K562 (cell line): ENCODE results near the gene THAP11. TPM values are rescaled to one million over a fixed set of nuclear protein-coding genes. Genes with fewer than 3 reads are reported as not detected.

ENCODE experiments used
- ARHGAP35 ChIP-seq: fragments of 450-650 bp; IDR thresholded peaks from 2 replicates; pipeline ENCODE4 v1.6.1; 2018; ENCODE audit not compliant: partially characterized antibody
- BACH1 ChIP-seq: fragments of 200-800 bp; sonication (Bioruptor generic); IDR thresholded peaks from 2 replicates; pipeline ENCODE4 v1.6.1; 2016; ENCODE audit warnings: missing genetic modification characterization, missing compliant biosample characterization
- CAMTA2 ChIP-seq: fragments of 250-450 bp; sonication (Bioruptor Pico); conservative IDR thresholded peaks from 2 replicates; pipeline ENCODE4 v1.5.1; 2022
- DNMT1 ChIP-seq: fragments of 450-650 bp; IDR thresholded peaks from 2 replicates; pipeline ENCODE4 v1.6.1; 2016; ENCODE audit warnings: antibody characterized with exemption, mild to moderate bottlenecking
- ELF1 ChIP-seq: fragments of 200-800 bp; sonication (Bioruptor generic); IDR thresholded peaks from 2 replicates; pipeline ENCODE4 v1.6.1; 2016; ENCODE audit warnings: missing genetic modification characterization, missing compliant biosample characterization
- GATAD2B ChIP-seq: fragments of 450-650 bp; IDR thresholded peaks from 2 replicates; pipeline ENCODE4 v1.6.1; 2017; ENCODE audit warnings: mild to moderate bottlenecking, borderline replicate concordance
- HDAC1 ChIP-seq, 2 experiments: fragments of 450-650 bp; IDR thresholded peaks; 2 replicates each; pipeline ENCODE4 v1.6.1; 2016 to 2017; ENCODE audit warnings: inconsistent platforms in 1 of 2, mild to moderate bottlenecking in 1 of 2, moderate library complexity in 1 of 2
- HDGF ChIP-seq: fragments of 450-650 bp; IDR thresholded peaks from 2 replicates; pipeline ENCODE4 v1.6.1; 2016
- LCOR ChIP-seq: sonication (generic); formaldehyde crosslinking; IDR thresholded peaks from 2 replicates; pipeline ENCODE4 v1.8.0; 2022; ENCODE audit warnings: mild to moderate bottlenecking, missing genetic modification reagents
- MYBL2 ChIP-seq, 2 experiments: fragments of 450-650 bp in 1 of 2; sonication (generic) in 1 of 2; formaldehyde crosslinking in 1 of 2; IDR thresholded peaks; 2 replicates each; pipeline versions ENCODE4 v1.6.1 to v1.8.1; 2017 to 2022; ENCODE audit warnings: borderline replicate concordance in 1 of 2, inconsistent platforms in 1 of 2, low read depth in 1 of 2, mild to moderate bottlenecking in 1 of 2, missing genetic modification reagents in 1 of 2, moderate library complexity in 1 of 2
- NCOA4 ChIP-seq: fragments of 450-650 bp; IDR thresholded peaks from 2 replicates; pipeline ENCODE4 v1.6.1; 2018; ENCODE audit warnings: mild to moderate bottlenecking; ENCODE audit not compliant: partially characterized antibody
- NCOA6 ChIP-seq: fragments of 450-650 bp; IDR thresholded peaks from 2 replicates; pipeline ENCODE4 v1.6.1; 2017; ENCODE audit warnings: mild to moderate bottlenecking
- NRF1 ChIP-seq, 2 experiments: fragments of 450-650 bp; IDR thresholded peaks in 1 of 2; conservative IDR thresholded peaks in 1 of 2; 2 replicates each; pipeline ENCODE4 v1.6.1; 2014; ENCODE audit warnings: mild to moderate bottlenecking in 2 of 2
- PHB2 ChIP-seq: fragments of 450-650 bp; IDR thresholded peaks from 2 replicates; pipeline ENCODE4 v1.6.1; 2017; ENCODE audit warnings: low read depth
- RB1 ChIP-seq: fragments of 450-650 bp; IDR thresholded peaks from 2 replicates; pipeline ENCODE4 v1.6.1; 2017; ENCODE audit warnings: low read depth, mild to moderate bottlenecking
- RREB1 ChIP-seq: fragments of 250-450 bp; sonication (Bioruptor Pico); IDR thresholded peaks from 2 replicates; pipeline ENCODE4 v1.4.0; 2020
- SAFB2 ChIP-seq: fragments of 200-400 bp; formaldehyde crosslinking; IDR thresholded peaks from 2 replicates; pipeline ENCODE4 v1.6.1; 2018; ENCODE audit warnings: borderline replicate concordance, low read length, low read depth, moderate library complexity; ENCODE audit not compliant: severe bottlenecking
- SNIP1 ChIP-seq: fragments of 450-650 bp; IDR thresholded peaks from 2 replicates; pipeline ENCODE4 v1.7.1; 2017; ENCODE audit warnings: low read depth, mild to moderate bottlenecking
- SNRNP70 ChIP-seq: fragments of 200-400 bp; formaldehyde crosslinking; optimal IDR thresholded peaks from 2 replicates; pipeline ENCODE3; 2017; ENCODE audit warnings: low read depth, low read length
- SOX6 ChIP-seq: fragments of 450-650 bp; IDR thresholded peaks from 2 replicates; pipeline ENCODE4 v1.6.1; 2014; ENCODE audit warnings: mild to moderate bottlenecking
- SRSF1 ChIP-seq: fragments of 200-400 bp; formaldehyde crosslinking; IDR thresholded peaks from 2 replicates; pipeline ENCODE4 v1.6.1; 2017; ENCODE audit warnings: mild to moderate bottlenecking, low read depth, low read length, moderate library complexity
- STAG1 ChIP-seq: sonication (generic); formaldehyde crosslinking; IDR thresholded peaks from 2 replicates; pipeline ENCODE4 v1.5.0; 2020; ENCODE audit warnings: missing genetic modification reagents, borderline replicate concordance
- TAF1 ChIP-seq: IDR thresholded peaks from 2 replicates; pipeline ENCODE4 v1.6.1; 2011; ENCODE audit warnings: mild to moderate bottlenecking, low read length, moderate library complexity; ENCODE audit not compliant: insufficient read depth, control insufficient read depth, severe bottlenecking; ENCODE audit errors: extremely low read depth
- YBX1 ChIP-seq: fragments of 450-650 bp; IDR thresholded peaks from 2 replicates; pipeline ENCODE4 v1.7.1; 2016; ENCODE audit warnings: mild to moderate bottlenecking
- ZNF165 ChIP-seq: fragments of 250-450 bp; sonication (Bioruptor Pico); IDR thresholded peaks from 2 replicates; pipeline ENCODE4 v1.4.0; 2020; ENCODE audit warnings: borderline replicate concordance
- ZNF695 ChIP-seq: fragments of 450-650 bp; formaldehyde crosslinking; IDR thresholded peaks from 2 replicates; pipeline ENCODE4 v1.4.0; 2020; ENCODE audit warnings: mild to moderate bottlenecking, moderate library complexity
- polyA plus RNA-seq, 8 experiments: library from polyadenylated mRNA; depleted of rRNA in 4 of 8; stranded (reverse) in 5 of 8; unstranded in 3 of 8; fragments of >200 nt; fragmentation: Nextera tagmentation in 2 of 8; fragmentation: Illumina TruSeq in 1 of 8; extraction: Ambion mirVana in 2 of 8; extraction: Trizol in 1 of 8; gene quantifications; 2 replicates each; pipeline versions ENCODE4 v1.2.1 to v1.2.3, GENCODE V29; 2011 to 2014; ENCODE audit warnings: inconsistent platforms in 1 of 8, missing spikeins in 1 of 8
- total RNA-seq, 7 experiments: library from RNA; depleted of rRNA in 6 of 7; stranded (reverse); fragments of >200 nt in 6 of 7; fragmentation: Illumina TruSeq in 2 of 7; extraction: Trizol in 2 of 7; gene quantifications; 2 replicates each; pipeline versions ENCODE4 v1.2.1 to v1.2.3, GENCODE V29; 2011 to 2021; ENCODE audit warnings: low replicate concordance in 1 of 7

THAP11 gene
- total and polyA plus RNA-seq, 9 of the 15 experiments (the other 6 are each of a cell fraction or from before 2014, with no cell fraction given) = 2.4 to 31.6 (median 21.4) TPM

- peak; percentile 68 to 78 for TF ChIP-seq NRF1 (conservative IDR thresholded peaks at IDR 0.05 in 1 of 2, IDR thresholded peaks at IDR 0.05 in 1 of 2)
- peak; percentile 94 for TF ChIP-seq ARHGAP35
- TF ChIP-seq DNMT1 = no peak
- no peak for TF ChIP-seq SAFB2
- no peak for TF ChIP-seq GATAD2B
- TF ChIP-seq SNRNP70 = no peak
- TF ChIP-seq RREB1 (CRISPR knock-in tag) = no peak
- no peak for TF ChIP-seq MYBL2 (IDR thresholded peaks at IDR 0.05; ENCODE audit: low read depth)
- TF ChIP-seq MYBL2 (CRISPR knock-in tag; IDR thresholded peaks at IDR 0.05; ENCODE audit: borderline replicate concordance) = no peak
- no peak for TF ChIP-seq SRSF1
- peak; percentile 86 for TF ChIP-seq RB1
- TF ChIP-seq ELF1 (tag) = 0 out of 2 replicates have a peak, but pooled peaks have one; percentile 3
- peak; percentile 56 for TF ChIP-seq LCOR
- TF ChIP-seq ZNF165 (CRISPR knock-in tag) = no peak
- no peak for TF ChIP-seq NCOA6
- no peak for TF ChIP-seq CAMTA2
- TF ChIP-seq HDGF = no peak
- TF ChIP-seq ZNF695 = no peak
- TF ChIP-seq NCOA4 = no peak
- TF ChIP-seq PHB2 = no peak
- TF ChIP-seq BACH1 (tag) = no peak
- TF ChIP-seq STAG1 (CRISPR knock-in tag) = no peak
- TF ChIP-seq HDAC1 (IDR thresholded peaks at IDR 0.05) = peak in 1 of 2 experiments; percentile 92; a peak in 2 of 4 replicates
- no peak for TF ChIP-seq SNIP1
- peak; percentile 90 for TF ChIP-seq TAF1
- TF ChIP-seq SOX6 = no peak
- TF ChIP-seq YBX1 = no peak
These were observed 8.5 kb upstream of the THAP11 start (continued) for GRCh38 chr16:67833415-67834241.
